ENCODE results near the gene ATP13A2.

The ATP13A2 gene

DNA sequence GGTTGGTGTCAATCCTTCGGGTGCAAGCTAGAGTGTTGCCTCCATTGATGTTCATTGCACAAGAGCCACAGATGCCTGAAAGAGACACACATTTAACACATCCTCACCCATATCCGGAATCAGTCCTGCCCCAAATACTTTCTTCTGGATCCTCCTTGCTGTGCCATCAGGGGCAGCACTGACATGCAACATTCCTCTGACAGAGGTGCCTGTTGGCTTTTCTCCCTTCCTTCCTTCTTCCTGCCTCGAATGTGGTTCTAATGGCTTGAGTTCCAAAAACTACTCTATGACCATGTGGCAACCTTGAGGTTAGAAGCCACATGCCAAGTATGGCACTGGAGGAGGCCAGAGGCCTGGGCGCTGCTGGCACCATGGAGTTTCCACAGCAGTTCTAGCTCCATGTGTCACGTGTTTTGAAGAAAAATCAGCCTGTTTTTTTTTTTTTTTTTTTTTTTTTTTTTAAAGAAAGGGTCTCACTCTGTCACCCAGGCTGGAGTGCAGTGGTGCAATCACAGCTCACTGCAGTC, 17.0 kb upstream of the ATP13A2 start:
- DNase-seq, result no peak

DNA sequence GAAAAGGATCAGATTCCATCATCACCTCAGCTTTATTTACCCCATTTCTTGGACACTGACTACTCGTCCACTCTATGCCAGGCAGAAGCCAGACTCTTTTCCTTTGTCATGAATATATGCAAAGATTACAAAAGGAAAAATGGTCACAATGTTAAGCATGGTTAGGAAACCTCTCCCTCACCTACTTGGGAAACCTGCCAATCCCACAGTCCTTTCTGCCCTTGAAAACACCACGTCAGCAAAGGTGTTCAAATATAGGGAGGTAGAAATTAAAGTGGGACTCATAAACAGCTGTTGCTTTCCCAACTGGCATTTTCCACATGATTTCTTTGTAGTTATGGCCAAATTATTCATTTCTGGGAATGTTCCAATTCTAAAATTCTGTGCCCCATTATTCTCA, 16.2 kb upstream of the ATP13A2 start:
- DNase-seq, result no peak

DNA sequence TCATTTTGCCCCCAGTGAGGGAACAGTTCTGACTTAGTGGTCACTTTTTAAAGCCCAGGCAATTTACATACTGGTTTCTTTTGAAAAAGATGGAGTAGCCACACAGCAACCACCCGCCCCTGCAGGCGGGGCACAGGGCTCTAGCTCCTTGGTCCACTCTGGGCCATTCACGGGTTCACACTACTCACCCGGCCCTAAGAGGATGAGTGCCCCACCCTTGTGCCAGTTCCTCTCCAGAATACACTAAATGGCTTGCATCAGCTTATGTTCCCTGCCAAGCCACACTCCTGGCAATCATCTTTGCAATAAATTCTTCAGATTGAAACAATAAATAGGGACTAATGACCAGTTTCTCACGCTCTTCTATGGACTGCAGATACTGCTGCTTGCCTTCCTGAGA, 15.7 kb upstream of the ATP13A2 start:
- peak in 3 of 4 experiments; percentile 31 to 59 (median 49) for DNase-seq

DNA sequence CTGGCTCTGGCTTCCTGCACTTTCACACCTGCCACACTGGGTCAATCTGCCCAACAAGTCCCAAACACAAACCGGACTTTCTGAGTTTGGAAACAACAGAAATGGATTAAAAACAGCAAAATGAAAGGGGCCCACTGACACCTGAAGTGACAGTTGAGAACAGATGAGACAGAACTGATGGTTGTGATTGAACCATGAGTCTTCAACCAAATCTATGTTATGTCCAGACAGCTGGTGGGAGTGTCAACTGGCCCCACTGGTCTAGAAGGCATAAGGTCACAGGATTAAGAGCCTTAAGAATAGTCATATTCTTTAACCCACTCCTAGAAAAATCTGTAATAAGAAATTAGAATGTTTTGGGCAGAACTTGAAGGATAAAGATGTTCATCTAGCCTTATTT, 13.0 kb upstream of the ATP13A2 start:
- no peak for DNase-seq

DNA sequence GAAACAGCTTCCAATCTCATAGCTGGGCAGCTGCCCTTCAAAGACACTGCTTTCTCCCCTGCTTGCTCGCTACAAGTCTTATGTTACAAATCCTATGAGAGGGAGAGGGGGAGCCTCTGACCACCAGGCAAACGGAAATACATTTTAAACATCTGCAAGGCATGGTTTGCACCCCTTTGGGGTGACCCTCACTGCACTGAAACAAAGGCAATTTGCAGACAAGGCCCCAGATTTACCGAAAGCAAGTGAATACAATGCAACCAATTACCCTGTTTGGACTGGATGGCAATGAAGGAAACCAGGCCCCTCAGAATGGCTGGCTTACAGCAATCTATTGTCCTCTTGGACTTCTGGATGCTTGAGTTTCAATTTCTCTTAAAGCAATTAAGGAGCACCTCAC, 11.8 kb upstream of the ATP13A2 start:
- no peak for DNase-seq

DNA sequence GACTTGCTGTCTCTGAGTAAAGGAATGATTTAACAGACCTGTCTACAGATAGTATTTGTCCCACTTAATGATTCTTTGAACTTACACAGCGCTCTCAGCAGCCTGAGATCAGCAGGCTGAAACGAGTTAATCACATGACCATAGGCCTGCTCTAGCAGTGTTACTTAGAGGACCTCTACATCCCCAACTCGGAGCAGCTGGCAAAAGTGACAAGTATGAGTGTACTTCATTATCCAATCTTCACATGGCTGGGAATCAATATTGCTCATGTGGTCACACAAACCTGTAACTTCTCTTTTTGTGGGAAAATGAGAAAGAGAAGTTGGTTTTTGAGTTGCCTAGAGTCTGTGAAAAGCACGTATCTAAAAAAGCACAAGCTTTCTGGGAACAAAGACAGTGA, 11.4 kb upstream of the ATP13A2 start:
- peak; percentile 45 to 71 (median 65) for DNase-seq

DNA sequence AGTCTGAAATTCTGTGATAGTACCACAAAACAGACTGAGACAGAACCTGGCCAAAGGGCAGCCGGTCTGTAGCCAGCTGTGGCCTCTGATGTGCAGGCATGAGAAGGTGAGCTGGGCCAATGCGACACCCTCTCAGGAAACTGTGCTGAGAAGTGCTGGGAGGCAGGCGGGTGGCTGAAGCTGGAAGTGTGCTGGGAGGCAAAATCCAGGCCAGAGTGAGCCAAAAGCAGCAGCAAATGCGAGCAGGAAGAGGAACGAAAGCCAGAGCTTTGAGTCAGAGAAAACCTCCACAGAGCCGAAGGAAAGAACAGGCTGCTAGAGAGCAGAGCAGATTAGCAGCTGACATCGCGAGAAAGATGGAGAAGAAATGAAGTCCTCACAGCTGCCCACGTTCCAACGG, 10.2 kb upstream of the ATP13A2 start:
- DNase-seq, result no peak

DNA sequence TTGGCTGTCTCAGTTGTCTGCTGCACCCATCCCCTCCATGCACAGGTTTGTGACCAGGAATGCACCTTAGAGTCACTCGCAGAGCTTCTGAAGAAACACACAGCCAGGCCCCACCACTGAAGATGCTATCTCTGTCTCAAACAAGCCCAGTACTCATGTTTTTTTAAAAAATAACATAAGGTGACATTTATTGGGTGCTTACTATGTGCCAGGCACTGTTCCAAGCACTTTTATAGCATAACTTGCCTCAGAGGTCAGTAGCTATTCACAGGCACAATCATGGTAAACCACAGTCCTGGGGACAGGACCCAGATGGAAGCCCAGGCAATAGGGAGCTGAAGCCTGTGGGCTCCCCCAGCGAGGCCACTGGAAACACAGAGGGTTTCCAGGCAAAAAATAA, 8.8 kb upstream of the ATP13A2 start:
- no peak for DNase-seq

DNA sequence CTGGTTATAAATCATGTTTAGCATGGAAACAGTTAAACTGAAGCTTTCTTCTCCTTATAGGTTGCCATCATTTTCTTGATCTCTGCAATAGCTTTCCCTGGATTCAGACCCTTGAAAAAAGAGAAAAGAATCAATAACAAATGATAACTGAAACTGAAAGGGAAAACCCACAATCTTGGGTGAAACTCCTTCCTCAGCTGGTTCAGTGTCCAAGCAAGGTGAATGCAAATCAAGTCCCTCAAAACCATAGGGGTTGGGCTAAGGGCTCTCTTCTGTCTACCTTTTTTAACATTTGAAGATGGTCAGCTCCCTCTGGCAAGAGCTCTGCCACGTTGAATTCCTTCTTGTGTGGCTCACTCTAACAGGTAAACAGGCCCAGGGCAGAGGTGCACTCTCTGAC, 7.1 kb upstream of the ATP13A2 start:
- DNase-seq, result no peak

DNA sequence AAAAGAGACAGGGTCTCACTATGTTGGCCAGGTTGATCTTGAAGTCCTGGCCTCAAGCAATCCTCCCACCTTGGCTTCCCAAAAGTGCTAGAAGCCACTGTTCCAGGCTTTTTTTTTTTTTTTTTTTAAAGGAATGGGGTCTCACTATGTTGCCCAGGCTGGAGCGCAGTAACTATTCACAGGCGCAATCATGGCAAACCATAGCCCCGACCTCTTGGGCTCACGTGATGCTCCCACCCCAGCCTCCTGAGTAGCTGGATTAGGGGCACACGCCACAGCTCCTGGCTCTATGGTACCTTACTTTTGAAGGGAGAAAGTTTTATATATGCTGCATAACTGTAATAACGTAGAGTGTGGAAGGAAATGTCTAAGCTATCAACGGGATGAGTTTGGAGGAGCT, 5.7 kb upstream of the ATP13A2 start:
- no peak for DNase-seq

DNA sequence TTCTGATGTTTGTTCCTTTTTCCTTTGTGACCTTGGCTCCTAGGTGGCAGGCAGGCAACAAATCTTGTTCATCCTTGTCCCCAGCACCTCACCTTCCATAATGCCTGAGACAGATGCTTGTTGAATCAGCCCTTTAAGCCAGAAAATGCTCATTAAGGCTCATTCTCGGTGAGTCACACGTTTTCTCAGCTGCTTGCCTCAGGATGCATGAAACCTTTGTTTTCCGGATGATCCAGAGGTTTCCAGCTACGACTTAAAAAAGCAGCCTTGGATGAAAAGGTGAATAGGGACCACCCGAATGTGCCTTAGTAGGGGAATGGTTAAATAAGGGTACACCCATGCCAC, 4.6 kb upstream of the ATP13A2 start:
- DNase-seq, result no peak

DNA sequence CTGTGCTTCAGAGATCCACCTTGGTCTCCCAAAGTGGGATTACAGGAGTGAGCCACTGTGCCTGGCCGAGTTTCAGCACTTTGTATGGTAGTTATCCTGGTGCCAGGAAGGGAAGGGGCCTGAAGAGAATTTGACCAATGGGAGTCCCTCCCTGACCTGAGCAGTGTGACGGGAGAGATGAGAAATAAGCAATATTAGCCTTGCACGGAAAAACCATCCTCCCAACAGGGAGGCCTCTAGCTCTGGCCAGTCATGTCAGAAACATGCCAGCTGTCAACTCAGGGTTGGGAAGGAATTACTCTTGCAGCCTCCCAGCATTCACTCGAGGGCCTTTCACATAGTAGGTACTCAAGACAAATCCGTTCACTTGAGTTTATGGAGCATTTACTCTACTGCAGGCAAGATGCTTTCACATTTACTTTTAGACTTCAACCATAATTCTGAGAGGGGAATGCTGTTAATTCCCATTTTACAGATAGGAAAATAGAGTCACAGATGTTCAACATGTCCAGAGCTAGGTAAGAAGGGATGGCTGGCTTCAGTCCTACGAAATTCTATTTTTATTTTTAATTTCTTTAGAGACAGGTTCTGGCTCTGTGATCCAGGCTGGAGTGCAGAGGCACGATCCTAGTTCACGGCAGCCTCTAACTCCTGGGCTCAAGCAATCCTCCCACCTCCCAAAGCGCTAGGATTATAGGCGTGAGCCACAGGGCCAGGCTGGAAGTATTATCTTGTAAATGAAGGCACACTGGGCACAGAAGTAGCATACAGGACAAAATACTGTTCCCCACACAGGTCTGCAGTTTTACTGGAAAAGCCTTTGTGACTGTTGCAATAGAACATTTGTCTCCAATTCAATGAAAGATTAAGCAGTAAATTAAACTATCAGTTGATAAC, 3.2 kb upstream of the ATP13A2 start:
- no peak for DNase-seq

DNA sequence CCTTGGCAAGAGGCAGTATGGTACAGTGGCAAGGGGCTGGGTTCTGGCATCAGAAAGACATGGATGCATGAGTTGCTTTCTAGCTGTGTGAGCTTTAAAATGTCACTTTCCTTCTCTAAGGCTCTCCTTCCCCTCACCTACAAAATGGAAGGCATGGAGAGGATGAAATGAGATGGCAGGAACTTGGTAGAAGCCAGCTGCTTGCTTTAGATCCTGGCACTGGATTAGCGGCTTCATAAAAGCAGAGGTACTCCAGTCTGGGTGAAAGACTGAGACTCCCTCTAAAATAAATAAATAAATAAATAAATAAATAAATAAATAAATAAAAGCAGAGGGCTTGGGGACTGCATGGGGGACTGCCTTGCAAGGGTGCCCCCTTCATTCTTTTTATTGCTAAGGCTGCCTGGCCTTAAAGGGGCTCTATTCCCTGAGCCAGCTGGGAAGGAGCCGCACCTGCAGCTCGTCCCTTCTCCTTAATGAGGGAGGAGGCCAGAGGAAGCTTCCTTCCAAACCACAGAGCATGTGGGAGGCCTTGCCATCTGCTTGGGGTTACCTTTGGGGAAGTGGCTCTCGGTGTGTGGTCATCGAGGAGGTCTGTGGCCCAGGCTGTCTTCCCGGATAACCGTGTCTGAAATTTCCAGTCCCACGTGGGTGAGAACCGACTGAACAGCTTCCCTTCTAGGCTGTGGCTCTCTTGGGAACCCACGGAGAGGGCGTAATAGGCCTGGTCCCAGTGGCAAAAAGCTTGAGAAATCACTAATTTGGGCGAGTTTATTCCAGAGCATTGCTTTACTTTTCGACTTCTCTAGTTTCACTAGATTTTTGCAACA, 2.0 kb upstream of the ATP13A2 start:
- DNase-seq, result peak; percentile 81 to 91 (median 88)

DNA sequence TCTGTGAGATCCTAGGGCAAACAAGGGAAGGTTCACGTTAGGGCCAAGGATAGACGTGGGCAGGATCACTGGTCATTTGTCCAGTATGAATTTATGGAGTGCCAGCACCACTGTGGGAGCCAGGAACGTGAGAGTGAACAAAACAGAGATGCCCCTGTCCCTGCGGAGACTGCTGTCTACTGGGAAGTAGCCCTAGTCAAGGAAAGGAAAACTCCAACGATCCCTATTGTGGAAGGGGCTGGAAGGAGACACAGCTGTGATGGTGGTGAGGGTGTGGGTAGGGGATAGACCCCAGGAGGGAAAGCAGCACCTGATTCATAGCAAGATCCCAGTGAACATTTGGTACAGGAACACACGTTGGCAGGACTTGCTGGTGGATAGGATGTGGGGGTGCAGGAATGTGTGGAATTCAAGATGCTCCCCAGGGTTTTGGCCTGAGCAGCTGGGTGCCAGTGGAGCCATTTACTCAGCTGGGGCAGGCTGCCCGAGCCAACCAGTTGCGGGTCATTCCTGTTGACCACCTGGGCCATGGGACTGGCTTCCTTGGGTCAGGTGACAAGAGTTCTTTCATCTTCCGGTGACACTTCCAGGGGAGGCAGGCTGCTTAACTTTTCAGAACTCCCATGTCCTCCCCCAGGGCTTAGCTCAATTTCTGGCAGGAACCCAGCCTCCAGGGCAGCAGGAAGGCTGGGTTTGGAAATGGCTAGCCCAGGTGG, 1.2 kb upstream of the ATP13A2 start:
- DNase-seq, result no peak

DNA sequence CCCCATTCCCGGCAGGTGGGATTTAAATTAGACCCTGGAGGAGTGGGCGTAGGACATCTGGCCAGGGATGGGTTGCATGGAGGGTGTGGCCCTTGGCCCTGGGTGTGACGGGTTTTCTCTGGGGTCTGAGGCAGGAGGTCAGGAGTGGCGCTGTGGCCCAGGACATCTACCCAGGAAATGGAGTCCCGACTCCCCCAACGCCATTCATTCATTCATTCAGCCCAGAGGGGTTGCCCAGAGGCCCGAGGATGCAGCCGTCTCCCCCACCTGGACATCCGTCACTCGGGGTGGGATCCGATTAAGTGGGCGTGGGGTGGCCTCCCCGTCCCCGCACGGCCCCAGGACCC, 663 bp downstream of the ATP13A2 start:
- DNase-seq, result no peak

DNA sequence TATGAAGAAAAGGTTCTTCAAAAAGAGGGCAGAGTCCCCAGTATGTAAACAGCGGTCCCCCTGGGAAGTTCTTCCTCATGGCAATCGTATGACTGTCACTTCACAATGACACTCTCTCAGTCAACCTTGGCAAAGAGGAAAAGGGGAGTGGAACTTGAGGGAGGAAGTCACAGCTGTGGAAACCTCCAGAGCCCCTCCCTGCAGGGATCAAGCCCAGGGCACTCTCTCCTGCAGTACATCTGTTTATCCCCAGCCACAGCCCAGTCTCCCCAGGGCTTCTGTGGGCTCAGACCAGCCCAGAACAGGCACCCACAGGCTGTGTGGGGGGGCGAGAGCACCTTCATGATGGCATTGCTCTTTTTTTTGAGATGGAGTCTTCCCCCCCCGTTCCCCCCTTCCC, 2.0 kb downstream of the ATP13A2 start:
- DNase-seq, result peak; percentile 58 to 80 (median 76)

DNA sequence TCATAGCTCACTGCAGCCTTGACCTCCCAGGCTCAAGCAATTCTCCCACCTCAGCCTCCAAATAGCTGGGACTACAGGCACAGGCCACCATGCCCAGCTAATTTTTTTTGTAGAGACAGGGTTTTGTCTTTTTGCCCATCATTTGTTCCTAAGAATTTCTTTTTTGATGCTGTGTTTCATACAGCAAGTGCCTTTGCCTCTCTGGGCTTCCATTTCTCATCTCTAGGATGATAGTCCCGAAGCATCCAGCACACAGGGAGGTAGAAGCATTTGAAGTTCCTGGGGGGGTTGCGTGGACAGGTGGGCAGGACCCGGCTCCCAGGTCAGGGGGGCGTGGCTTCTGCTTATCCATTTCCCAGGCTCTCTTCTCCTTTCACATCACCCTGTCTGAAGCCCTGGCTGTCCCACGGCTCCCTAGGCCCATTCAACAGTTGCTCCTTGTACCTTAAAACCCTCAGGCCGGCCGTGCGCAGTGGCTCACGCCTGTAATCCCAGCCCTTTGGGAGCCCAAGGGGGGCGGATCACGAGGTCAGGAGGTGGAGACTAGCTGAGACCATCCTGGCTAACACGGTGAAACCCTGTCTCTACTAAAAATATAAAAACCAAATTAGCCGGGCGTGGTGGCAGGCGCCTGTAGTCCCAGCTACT, 3.4 kb downstream of the ATP13A2 start:
- no peak for DNase-seq

DNA sequence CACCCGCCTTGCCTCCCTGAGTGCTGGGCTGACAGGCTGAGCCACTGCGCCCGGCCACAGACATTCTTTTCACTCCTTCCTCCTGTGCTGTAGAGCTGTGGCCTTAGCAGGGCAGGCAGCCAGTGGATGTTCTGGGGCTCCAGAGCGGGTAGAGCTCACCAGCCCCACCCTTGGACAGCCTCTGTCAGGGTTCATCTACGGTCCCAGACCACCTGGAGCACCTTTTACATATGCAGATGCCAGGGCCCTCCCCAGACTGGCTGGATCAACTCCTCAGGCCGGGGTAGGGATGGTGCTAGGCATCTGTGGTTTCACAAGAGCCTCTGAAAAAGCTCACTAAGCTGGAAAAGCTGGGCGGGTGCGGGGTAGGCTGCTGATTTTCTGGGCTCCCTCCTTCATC, 4.6 kb downstream of the ATP13A2 start:
- no peak for DNase-seq

DNA sequence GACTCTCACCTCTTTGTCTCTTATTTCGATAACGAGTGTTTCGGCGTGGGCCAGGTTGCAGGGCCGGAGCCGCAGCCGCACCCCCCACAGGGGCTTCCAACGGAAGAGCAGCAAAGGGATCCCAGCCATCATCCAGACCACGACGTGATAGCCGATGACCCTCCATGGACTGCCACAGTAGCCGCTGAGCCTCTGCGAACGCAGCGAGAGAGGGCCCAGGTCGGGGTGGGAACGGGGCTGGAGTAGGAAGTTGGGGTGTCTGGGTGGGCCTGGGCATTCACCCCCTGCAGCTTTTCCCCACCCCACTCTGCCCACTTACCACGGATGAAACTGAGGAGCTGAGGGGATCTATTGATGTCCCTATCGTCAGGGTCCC, 6.4 kb downstream of the ATP13A2 start:
- DNase-seq, result no peak

DNA sequence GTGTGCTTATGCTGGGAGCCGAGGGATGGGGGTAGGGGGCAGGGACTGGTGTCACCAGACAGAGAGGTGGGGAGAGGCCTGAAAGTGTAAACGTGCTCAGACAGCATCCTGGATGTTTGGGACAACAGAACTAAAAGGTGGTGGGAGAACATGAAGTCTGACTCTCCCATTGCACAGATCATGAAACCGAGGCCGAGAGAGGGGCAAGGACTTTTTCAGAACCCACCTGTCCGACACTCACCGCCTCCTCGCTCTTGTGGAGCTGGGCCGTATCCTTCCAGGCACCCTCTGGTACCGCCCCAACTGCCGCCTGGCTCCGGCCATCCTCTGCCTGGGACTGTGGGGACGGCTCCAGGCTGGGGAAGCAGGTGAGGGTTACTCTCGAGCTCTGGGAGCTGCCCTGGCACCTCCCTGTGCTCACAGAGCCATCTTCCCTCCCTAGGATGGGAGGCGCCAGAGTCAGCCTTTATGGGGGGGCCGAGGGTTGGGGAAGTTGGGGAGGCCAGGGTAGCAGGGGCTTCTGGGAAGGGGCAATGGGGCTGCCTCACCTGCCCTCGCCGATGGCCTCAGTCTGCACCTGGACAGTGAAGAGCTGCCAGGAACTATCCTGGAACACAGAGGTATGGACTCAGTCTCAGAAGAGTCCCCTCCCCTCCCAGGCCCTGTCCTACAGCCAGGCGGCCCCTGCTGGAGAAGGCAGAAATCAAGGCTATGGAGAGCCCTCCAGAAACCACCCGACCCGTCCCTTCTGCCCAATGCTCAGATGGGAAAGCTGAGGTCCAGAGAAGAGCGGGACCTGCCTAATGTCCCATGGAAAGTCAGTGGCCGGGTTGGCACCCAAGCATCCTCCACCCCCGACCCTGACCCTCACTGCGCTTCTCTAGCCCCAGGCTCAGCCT, 7.0 kb downstream of the ATP13A2 start:
- no peak for DNase-seq

DNA sequence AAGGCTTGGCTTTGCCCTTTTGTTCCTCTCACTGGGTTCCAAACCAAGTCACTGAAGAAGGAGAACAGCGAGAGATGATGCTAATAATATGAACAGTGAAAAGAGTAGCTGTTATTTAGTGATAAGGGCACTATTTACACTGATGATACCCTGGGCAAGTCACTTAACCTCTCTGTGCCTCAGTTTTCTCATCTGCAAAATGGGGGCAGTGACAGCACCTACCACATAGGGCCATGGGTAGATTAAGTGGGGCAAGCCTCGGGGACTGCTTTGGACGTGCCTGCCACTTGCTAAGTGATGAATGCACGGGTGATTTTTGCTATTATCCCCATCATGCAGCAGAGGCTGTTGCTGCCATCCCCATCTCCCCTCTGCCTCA, 9.2 kb downstream of the ATP13A2 start:
- no peak for DNase-seq

All from suppressor macrophage (primary cell).